Lower lobe of right lung (tissue), 2 donors: ENCODE measurements around the gene EHMT1. TPM values are rescaled to one million over a fixed set of nuclear protein-coding genes. Genes with fewer than 3 reads are reported as not detected.

Source experiments
- ATAC-seq, 2 donors: fragments of 200-7000 bp; cut with Tn5 transposase; one replicate each; pipeline ENCODE4 v1.9.1; 2020 to 2022; ENCODE audit warnings: mild to moderate bottlenecking in 2 of 2, moderate library complexity in 2 of 2
- DNase-seq: peaks from one replicate; pipeline ENCODE4 v3.0.0-alpha.2; 2020
- H3K27ac ChIP-seq: fragments of 200-600 bp; one replicate; pipeline ENCODE4 v1.8.0; 2022
- H3K27me3 ChIP-seq: fragments of 200-600 bp; one replicate; pipeline ENCODE4 v1.8.0; 2022; ENCODE audit warnings: low read depth
- H3K36me3 ChIP-seq: fragments of 200-600 bp; one replicate; pipeline ENCODE4 v1.8.0; 2022; ENCODE audit warnings: mild to moderate bottlenecking
- H3K4me1 ChIP-seq: fragments of 200-600 bp; one replicate; pipeline ENCODE4 v1.8.0; 2022
- H3K4me3 ChIP-seq: fragments of 200-600 bp; one replicate; pipeline ENCODE4 v1.8.0; 2022; ENCODE audit warnings: mild to moderate bottlenecking
- H3K9me3 ChIP-seq: fragments of 200-600 bp; one replicate; pipeline ENCODE4 v1.8.0; 2022
- CTCF ChIP-seq: fragments of 200-600 bp; IDR thresholded peaks from one replicate; pipeline ENCODE4 v1.8.0; 2022; ENCODE audit warnings: antibody characterized with exemption, mild to moderate bottlenecking
- intact Hi-C: fragments of 100-400 bp; cut with DNase I; formaldehyde crosslinking; loops from one replicate; pipeline ENCODE4 v1.11.0; 2022
- long read RNA-seq: library from polyadenylated mRNA; unstranded; transcript quantifications from one replicate; pipeline ENCODE4 v2.0.0, GENCODE V29; 2021
- total RNA-seq: library from RNA; stranded (reverse); fragmentation: NEBNext Ultra II Directional; extraction: Animal tissue kit (Norgen Biotek cat#: 25700); gene quantifications from one replicate; pipeline ENCODE4 v1.2.1, GENCODE V29; 2021
- donor health status: DM: no; HTN: yes; CAD: no; lungs with severe emphysema.

EHMT1 gene
- 73.5 TPM for total RNA-seq
- long read RNA-seq, full-length matches to known transcripts = 16 of 97 reads
- long read RNA-seq, partial matches to known transcripts = 41 of 97 reads
- long read RNA-seq, other reads (novel, unspliced or antisense) = 40 of 97 reads

GRCh38 chr9:137618105-137619067 is at the start of gene EHMT1:
EHMT1 (plus strand) TSS chr9:137619005; CDS start chr9:137619029, 24 bp downstream.
- no peaks in the 10 kb centered on the region for H3K27me3 ChIP-seq
- H3K36me3 ChIP-seq = peaks cover 39% of the 10 kb centered on the region
- no peaks in the 10 kb centered on the region for H3K9me3 ChIP-seq
- intact Hi-C loops = no loop called here
- H3K4me1 ChIP-seq = peaks cover 41% of the 10 kb centered on the region
- ATAC-seq (peak; percentile 94), DNase-seq (peak; percentile 88)
- peak within 1 kb of the TSS; percentile 96 for H3K27ac ChIP-seq
- peak within 1 kb of the TSS; percentile 90 for H3K4me3 ChIP-seq
- no peak for TF ChIP-seq CTCF

GRCh38 chr9:137569609-137570203 is 49.1 kb upstream of the EHMT1 start:
- Histone ChIP-seq H3K27ac (no peak overlapping the region), H3K4me3 (no peak overlapping the region), H3K4me1 (no peaks in the 10 kb centered on the region), H3K27me3 (no peaks in the 10 kb centered on the region), H3K36me3 (peaks cover 38% of the 10 kb centered on the region), H3K9me3 (no peaks in the 10 kb centered on the region)
- no peak for TF ChIP-seq CTCF
- DNase-seq (no peak), ATAC-seq (no peak)
- intact Hi-C loops = no loop called here

GRCh38 chr9:137570566-137570965 is 48.2 kb upstream of the EHMT1 start:
- DNase-seq = no peak
- no peak for ATAC-seq
- Histone ChIP-seq H3K9me3 (no peaks in the 10 kb centered on the region), H3K4me3 (no peak overlapping the region), H3K4me1 (no peaks in the 10 kb centered on the region), H3K27me3 (no peaks in the 10 kb centered on the region), H3K27ac (no peak overlapping the region), H3K36me3 (peaks cover 43% of the 10 kb centered on the region)
- intact Hi-C loops = no loop called here
- TF ChIP-seq CTCF = no peak

- intact Hi-C loops = no loop called here
- ATAC-seq = no peak
Measured at GRCh38 chr9:137574192-137574591, 44.6 kb upstream of the EHMT1 start.

More at GRCh38 chr9:137574192-137574591, 44.6 kb upstream of the EHMT1 start:
- peaks cover 52% of the 10 kb centered on the region for H3K36me3 ChIP-seq
- H3K27me3 ChIP-seq = no peaks in the 10 kb centered on the region
- DNase-seq = no peak
- H3K27ac ChIP-seq = no peak overlapping the region
- no peak overlapping the region for H3K4me3 ChIP-seq
- peaks cover 22% of the 10 kb centered on the region for H3K4me1 ChIP-seq
- no peak for TF ChIP-seq CTCF
- H3K9me3 ChIP-seq = no peaks in the 10 kb centered on the region
